ENCODE results near the gene PIGB. TPM values are rescaled to one million over a fixed set of nuclear protein-coding genes. Genes with fewer than 3 reads are reported as not detected.

The PIGB gene
- total RNA-seq, 1 donor from 2014 or later = 3.2 TPM

Small RNA genes lying within 50 kb of the gene (microRNA-seq; reads per million reads assigned to microRNA genes)
- gene MIR628 = 135 reads per million, percentile 56 among the genes with 10 or more reads in this experiment

Other genes starting within 250 kb of the PIGB start
- gene RSL24D1, start 122.3 kb upstream of the PIGB start, total RNA-seq = 41.0 TPM
- gene RAB27A, start 29.4 kb upstream of the PIGB start, total RNA-seq = 6.1 TPM
- 7.0 TPM for gene PIGBOS1, start 99 bp upstream of the PIGB start, total RNA-seq
- 76.6 TPM for gene CCPG1, start 89.1 kb downstream of the PIGB start, total RNA-seq
- gene PIERCE2, start 89.3 kb downstream of the PIGB start, total RNA-seq = 6.2 TPM
- gene DNAAF4, start 189.0 kb downstream of the PIGB start, total RNA-seq = 0.49 TPM